Measurements from ENCODE around the gene SUMO4. TPM values are rescaled to one million over a fixed set of nuclear protein-coding genes. Genes with fewer than 3 reads are reported as not detected.

The SUMO4 gene
- total RNA-seq, 1 experiment from 2014 or later: 0.87 TPM

DNA sequence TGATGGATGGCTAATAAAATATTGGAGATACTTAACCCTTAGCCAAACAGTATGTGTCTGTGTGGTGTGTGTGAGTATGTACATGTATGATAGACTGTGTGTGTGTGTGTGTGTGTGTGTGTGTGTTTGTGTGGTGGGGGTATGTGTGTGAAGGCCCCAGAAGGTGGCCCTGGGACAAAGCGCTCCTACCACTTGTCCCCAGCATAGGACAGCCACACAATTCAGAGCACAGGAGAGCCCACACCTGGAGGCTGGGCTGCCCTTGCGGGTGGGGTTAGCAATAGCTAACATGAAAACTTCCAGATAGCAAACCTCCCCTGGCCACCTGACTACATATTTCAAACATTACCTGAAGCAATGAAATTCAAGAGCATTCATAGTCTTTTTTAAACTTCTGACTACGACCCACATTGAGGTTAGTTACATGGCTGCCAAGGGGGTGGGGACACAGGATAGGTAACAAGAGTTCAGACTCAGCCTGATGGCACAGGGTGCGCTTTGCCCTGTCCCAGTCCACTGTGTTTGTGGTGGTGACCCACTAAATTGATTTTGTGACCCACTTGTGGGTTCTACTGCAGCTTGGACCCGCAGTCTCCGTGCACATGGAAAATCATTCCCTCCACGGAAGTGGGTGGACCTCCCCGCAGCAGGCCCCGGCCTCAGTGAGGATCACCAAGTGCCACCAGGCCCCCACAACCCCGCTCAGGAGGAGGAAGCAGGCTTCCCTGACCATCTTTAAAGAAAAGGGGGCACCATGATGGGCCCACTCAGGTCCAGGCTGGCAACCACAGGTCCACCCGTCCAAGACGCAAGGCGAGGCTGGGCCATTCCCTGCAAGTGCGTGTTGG is 50.0 kb downstream of the SUMO4 start:
- no peak for DNase-seq (ENCODE audit: extremely low read depth, low read depth)

Other genes with a start within 250 kb of the SUMO4 start
- 13.4 and 13.9 TPM in 2 replicates for gene TAB2, start 82.5 kb upstream of the SUMO4 start, total RNA-seq (2014; rRNA removed; shearing (Covaris generic))
- 0.02 TPM in 1 of 2 replicates, not detected in the other for gene ZC3H12D, start 84.8 kb downstream of the SUMO4 start, total RNA-seq (2014; rRNA removed; shearing (Covaris generic))
- 28.7 and 29.0 TPM in 2 replicates for gene PPIL4, start 145.8 kb downstream of the SUMO4 start, total RNA-seq (2014; rRNA removed; shearing (Covaris generic))
- 34.6 and 40.3 TPM in 2 replicates for gene GINM1, start 166.1 kb downstream of the SUMO4 start, total RNA-seq (2014; rRNA removed; shearing (Covaris generic))
- 24.2 and 29.3 TPM in 2 replicates for gene KATNA1, start 248.5 kb downstream of the SUMO4 start, total RNA-seq (2014; rRNA removed; shearing (Covaris generic))